ENCODE results near the gene TMCC2.

TMCC2 gene

GRCh38 chr1:205192287-205192686, 35.5 kb upstream of the TMCC2 start:
- TF ChIP-seq CTCF (conservative IDR thresholded peaks at IDR 0.05; ENCODE audit: low read depth), result no peak
- POLR2A ChIA-PET (ENCODE audit: low non-redundant PET), result no interaction called here
- CTCF ChIA-PET, result interaction anchor here (1.4 kb wide), 1 partner anchor 64 kb away, joined by 3 read pairs; no protein-coding TSS in a partner anchor

DNA sequence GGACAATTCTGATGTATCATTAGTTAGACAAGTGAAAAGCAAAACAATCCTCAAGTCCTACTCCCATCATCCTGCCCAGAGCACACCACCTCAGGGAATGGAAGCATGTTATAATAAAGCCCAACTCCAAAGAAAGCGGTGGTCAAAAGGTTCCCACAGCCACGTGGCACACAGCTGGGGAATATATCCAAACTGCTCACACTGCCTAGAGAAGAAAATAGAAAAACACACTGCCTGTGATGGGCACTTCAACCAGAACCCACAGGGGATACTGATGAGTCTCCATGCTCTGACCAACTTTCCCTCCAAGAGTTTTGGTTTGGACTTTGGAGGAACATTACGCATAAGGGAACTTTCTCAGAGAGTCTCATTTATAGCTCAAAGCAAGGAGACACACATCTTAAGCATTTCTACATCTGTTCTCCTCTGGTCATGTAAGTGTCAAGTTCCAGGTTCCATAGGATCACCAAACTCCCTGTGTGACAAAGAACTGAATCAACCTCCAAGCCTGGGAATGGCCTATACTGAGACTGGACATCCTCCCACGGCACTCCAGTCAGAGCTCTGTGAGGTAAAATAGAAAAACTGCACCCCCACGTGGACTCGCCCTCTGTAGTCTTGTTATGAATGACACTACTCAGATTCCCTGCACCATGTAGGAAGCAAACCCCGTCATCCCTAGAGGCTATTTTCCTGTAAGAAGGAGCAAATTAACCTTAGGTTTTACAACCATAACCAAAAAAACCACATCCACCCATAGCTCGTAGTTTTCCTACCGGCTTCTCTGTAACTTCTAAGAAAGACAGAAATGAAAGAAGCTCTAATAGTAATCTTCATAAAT, 28.4 kb upstream of the TMCC2 start:
- H3K27ac ChIP-seq, result no peak overlapping the region
- ChIA-PET POLR2A (ENCODE audit: low non-redundant PET) (no interaction called here), CTCF (interaction anchor here (0.6 to 1.0 kb wide), 3 partner anchors 27 to 1752 kb away, joined by 3 to 4 read pairs (median 3); no protein-coding TSS in a partner anchor)
- no peak for TF ChIP-seq CTCF (conservative IDR thresholded peaks at IDR 0.05; ENCODE audit: low read depth)
- no peak for DNase-seq (ENCODE audit: low spot score)

More at GRCh38 chr1:205192287-205192686, 35.5 kb upstream of the TMCC2 start:
- no peak for DNase-seq (ENCODE audit: low spot score)
- H3K27ac ChIP-seq, result no peak overlapping the region

- TF ChIP-seq CTCF (conservative IDR thresholded peaks at IDR 0.05; ENCODE audit: low read depth), result no peak
- no peak overlapping the region for H3K27ac ChIP-seq
- no peak for DNase-seq (ENCODE audit: low spot score)
- ChIA-PET POLR2A (ENCODE audit: low non-redundant PET) (no interaction called here), CTCF (interaction anchor here (0.6 kb wide), 2 partner anchors 58 to 1752 kb away, joined by 3 to 4 read pairs; no protein-coding TSS in a partner anchor)
Observed at GRCh38 chr1:205199931-205200299, 27.8 kb upstream of the TMCC2 start.

DNA sequence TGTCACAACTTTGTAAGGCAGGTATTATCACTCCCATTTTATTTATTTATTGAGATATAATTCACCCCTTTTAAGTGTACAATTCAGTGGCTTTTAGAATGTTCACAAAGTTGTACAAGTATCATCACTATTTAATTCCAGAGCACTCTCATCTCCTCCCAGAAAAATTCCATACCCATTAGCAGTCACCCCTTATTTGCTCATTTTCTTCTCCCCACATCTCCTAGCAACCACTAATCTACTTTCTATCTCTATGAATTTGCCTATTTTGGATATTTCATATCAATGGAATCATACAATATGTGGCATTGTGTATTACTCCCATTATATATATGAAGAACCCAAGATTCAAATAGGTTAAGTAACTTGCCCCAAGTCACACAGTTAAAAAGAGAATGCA, 23.2 kb upstream of the TMCC2 start:
- H3K27ac ChIP-seq, result no peak overlapping the region
- no peak for TF ChIP-seq CTCF (conservative IDR thresholded peaks at IDR 0.05; ENCODE audit: low read depth)
- DNase-seq (ENCODE audit: low spot score), result peak; percentile 34
- ChIA-PET POLR2A (ENCODE audit: low non-redundant PET) (no interaction called here), CTCF (no interaction called here)

- ChIA-PET CTCF (interaction anchor here (0.6 kb wide), 2 partner anchors 24 to 44 kb away, joined by 3 read pairs; no protein-coding TSS in a partner anchor), POLR2A (ENCODE audit: low non-redundant PET) (no interaction called here)
- no peak for DNase-seq (ENCODE audit: low spot score)
- no peak overlapping the region for H3K27ac ChIP-seq
- TF ChIP-seq CTCF (conservative IDR thresholded peaks at IDR 0.05; ENCODE audit: low read depth), result no peak
Observed at GRCh38 chr1:205205055-205205454, 22.7 kb upstream of the TMCC2 start.

DNA sequence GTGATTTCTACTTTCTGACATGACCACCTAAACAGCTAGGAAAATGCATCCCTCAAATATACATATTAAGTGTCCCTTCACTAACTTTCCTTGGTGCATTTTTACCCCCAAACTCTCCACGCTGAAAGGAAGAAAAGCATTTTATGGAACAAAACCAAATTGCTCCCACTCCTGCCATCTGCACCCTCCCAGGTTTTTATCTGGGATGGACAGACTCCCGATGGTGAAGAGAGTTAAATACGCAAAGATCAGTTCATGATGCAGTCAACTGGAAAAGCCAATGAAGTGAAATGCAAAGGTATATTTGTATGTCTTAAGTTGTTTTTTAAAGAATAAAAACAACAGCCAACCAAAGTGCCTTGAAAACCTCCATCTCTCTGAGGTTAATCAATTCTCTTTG, 18.9 kb upstream of the TMCC2 start:
- TF ChIP-seq CTCF (conservative IDR thresholded peaks at IDR 0.05; ENCODE audit: low read depth), result no peak
- POLR2A ChIA-PET (ENCODE audit: low non-redundant PET), result no interaction called here
- CTCF ChIA-PET, result interaction anchor here (0.7 kb wide), 1 partner anchor 237 kb away, joined by 4 read pairs; no protein-coding TSS in a partner anchor
- DNase-seq (ENCODE audit: low spot score), result no peak
- H3K27ac ChIP-seq, result no peak overlapping the region
